Bronchial epithelial cell (primary cell): ENCODE results near the gene BLM. TPM values are rescaled to one million over a fixed set of nuclear protein-coding genes. Genes with fewer than 3 reads are reported as not detected.

Experiments used
- DNase-seq: peaks from one replicate; pipeline ENCODE4 v3.0.0-alpha.2; 2010; ENCODE audit warnings: low read depth
- FAIRE-seq: peaks from 2 replicates; lab custom pipeline; 2011; peaks lifted over from hg19 to GRCh38; lab: Jason Lieb, UNC
- H3K27me3 ChIP-seq: 2 replicates; pipeline ENCODE4 v1.5.1; 2011; ENCODE audit warnings: low read length; ENCODE audit not compliant: control insufficient read depth, insufficient read depth
- H3K36me3 ChIP-seq: 2 replicates; pipeline ENCODE4 v1.5.1; 2011; ENCODE audit warnings: low read length; ENCODE audit not compliant: control insufficient read depth, insufficient read depth
- H3K4me3 ChIP-seq: 2 replicates; pipeline ENCODE4 v1.5.1; 2011; ENCODE audit warnings: mild to moderate bottlenecking, low read depth, low read length, control low read depth
- total RNA-seq: library from RNA; depleted of rRNA; stranded (reverse); fragments of >200 nt; gene quantifications from 2 replicates; pipeline ENCODE4 v1.2.1, GENCODE V29; 2014
- TF ChIP-seq, protein P1 (sequence below): IDR thresholded peaks from 2 replicates; pipeline ENCODE4 v1.5.1; 2011; ENCODE audit warnings: mild to moderate bottlenecking, moderate library complexity, low read length, control low read depth, inconsistent platforms; ENCODE audit not compliant: insufficient read depth, severe bottlenecking

BLM gene
- total RNA-seq, 1 donor from 2014 or later: 0.26 TPM

DNA sequence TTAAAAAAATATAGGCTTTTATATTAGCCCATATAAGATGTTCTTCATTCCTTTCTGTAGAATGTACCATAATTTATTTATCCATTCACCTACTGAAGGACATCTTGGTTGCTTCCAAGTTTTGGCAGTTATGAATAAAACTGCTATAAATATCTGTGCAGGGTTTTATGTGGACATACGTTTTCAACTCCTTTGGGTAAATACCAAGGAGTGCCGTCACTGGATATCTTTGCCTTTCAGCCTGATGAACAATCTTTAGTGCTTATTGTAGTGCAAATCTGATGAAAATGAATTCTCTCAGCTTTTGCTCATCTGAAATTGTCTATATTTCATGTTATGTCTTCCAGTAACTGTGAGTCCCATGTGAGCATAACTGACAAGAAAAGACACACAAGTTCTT is 26.6 kb upstream of the BLM start:
- H3K36me3 ChIP-seq: no peaks in the 10 kb centered on the region
- no peak overlapping the region for H3K4me3 ChIP-seq
- H3K27me3 ChIP-seq: no peaks in the 10 kb centered on the region
- TF ChIP-seq, protein P1, sequence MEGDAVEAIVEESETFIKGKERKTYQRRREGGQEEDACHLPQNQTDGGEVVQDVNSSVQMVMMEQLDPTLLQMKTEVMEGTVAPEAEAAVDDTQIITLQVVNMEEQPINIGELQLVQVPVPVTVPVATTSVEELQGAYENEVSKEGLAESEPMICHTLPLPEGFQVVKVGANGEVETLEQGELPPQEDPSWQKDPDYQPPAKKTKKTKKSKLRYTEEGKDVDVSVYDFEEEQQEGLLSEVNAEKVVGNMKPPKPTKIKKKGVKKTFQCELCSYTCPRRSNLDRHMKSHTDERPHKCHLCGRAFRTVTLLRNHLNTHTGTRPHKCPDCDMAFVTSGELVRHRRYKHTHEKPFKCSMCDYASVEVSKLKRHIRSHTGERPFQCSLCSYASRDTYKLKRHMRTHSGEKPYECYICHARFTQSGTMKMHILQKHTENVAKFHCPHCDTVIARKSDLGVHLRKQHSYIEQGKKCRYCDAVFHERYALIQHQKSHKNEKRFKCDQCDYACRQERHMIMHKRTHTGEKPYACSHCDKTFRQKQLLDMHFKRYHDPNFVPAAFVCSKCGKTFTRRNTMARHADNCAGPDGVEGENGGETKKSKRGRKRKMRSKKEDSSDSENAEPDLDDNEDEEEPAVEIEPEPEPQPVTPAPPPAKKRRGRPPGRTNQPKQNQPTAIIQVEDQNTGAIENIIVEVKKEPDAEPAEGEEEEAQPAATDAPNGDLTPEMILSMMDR: no peak
- no peak for DNase-seq
- FAIRE-seq: no peak

DNA sequence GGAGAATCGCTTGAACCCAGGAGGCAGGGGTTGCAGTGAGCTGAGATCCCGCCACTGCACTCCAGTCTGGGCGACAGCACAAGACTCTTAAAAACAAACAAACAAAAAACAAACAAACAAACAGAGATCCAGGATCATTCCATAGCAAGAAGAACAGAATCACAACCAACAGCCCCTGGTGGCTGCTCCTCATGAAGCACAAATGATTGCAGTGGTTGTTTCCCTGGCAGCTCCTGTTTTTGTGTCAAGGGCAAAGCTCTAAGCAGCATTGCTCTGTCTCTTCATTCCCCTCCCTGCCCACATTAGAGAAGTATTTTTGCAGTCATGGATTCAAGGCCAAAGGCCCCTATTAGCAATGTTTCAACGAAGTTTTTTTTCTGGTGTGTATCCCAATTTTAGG is 25.8 kb upstream of the BLM start:
- no peak for FAIRE-seq
- H3K36me3 ChIP-seq: no peaks in the 10 kb centered on the region
- H3K27me3 ChIP-seq: no peaks in the 10 kb centered on the region
- H3K4me3 ChIP-seq: no peak overlapping the region
- no peak for DNase-seq
- TF ChIP-seq, protein P1: peak; percentile 6

DNA sequence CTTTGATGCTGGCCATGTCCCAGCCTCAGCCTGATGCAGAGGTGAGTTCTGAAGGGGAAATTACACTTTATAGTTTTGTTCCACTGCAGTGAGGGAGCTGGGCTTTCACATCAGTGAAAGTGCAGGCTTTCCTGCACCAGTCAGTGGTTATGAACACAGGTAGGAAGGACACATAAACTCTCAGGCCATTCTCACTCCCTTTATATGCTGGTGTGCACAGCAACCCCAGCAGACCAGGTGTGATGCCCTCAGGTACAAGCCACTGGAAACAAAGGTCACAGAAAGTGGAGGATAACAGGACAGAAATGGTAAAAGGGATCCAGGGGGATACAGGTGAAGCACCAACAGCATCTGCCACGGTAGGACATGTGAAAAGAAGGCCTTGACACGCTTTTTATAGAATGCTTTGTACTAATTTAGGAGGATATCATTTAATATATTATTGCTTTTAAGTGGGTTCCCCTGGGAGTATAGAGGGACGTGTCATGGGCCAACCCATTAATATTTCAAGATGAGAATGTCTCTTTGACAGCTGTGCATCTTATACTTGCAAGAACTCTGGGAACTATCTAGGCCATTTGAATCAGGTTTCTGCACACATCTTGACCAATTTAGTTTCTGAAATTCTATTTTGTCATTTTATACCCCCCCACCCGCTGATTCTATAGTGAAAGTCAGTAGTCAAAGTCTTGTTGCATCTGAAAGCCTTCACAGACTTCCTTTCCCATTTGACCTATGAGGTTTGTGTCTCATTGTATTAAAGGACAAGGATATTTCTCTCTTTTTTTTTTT is 25.0 kb upstream of the BLM start:
- DNase-seq (no peak), FAIRE-seq (no peak)
- Histone ChIP-seq H3K4me3 (no peak overlapping the region), H3K36me3 (no peaks in the 10 kb centered on the region), H3K27me3 (no peaks in the 10 kb centered on the region)
- TF ChIP-seq, protein P1: no peak

DNA sequence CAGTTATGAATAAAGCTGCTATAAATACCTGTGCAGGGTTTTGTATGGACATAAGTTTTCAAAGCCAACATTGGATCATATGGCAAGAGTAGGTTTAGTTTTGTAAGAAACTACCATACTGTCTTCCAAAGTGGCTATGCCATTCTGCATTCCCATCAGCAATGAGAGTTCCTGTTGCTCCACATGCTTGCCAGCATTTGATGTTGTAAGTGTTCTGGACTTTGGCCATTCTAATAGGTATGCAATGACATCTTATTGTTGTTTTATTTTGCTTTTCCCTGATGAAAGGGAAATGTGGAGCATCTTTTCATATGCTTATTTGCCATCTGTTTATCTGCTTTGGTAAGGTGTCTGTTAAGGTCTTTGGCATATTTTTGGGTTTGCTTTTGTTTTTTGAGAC is 22.2 kb upstream of the BLM start:
- Histone ChIP-seq H3K4me3 (no peak overlapping the region), H3K36me3 (no peaks in the 10 kb centered on the region), H3K27me3 (no peaks in the 10 kb centered on the region)
- FAIRE-seq: no peak
- no peak for DNase-seq
- TF ChIP-seq, protein P1: no peak

DNA sequence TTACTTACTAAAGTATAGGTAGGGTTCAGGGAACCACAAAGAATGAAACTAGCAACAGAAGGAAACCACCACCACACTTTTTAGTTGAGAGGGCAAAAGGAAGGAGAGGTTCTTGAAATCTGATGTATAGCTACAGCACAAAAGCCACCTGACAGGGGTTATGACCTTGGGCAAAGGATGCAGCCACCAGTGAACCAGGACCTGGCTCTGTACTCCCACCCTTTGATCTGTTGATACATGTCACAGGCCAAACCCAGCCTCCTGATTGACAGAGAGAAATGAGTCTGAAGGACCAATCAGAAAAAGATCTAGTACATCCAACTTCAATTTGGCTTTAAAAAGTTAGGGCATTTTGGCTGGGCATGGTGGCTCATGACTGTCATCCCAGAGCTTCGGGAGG is 20.0 kb upstream of the BLM start:
- Histone ChIP-seq H3K4me3 (no peak overlapping the region), H3K27me3 (no peaks in the 10 kb centered on the region), H3K36me3 (no peaks in the 10 kb centered on the region)
- TF ChIP-seq, protein P1: no peak
- DNase-seq: no peak
- FAIRE-seq: no peak

DNA sequence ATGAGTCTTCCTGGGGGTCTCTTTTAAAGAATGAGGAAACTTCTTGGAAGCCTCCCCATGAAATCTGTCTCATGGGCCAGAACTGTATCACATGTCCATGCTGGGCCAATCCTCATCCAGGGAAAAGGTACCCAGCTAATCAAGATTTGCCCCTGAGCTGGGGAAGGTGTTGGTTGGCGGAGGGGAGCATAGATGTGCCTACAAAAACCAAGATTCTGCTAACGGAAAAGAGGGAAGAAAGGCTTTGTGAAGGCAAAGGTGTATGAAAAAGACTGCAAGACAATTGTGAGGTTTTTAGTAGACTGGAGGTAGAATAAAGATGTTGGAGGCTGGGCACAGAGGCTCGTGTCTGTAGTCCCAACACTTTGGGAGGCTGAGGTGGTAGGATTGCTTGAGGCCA is 18.5 kb upstream of the BLM start:
- FAIRE-seq (no peak), DNase-seq (no peak)
- TF ChIP-seq, protein P1: no peak
- no peaks in the 10 kb centered on the region for H3K27me3 ChIP-seq
- no peak overlapping the region for H3K4me3 ChIP-seq
- H3K36me3 ChIP-seq: no peaks in the 10 kb centered on the region
